ENCODE data around the gene THAP3. TPM values are rescaled to one million over a fixed set of nuclear protein-coding genes. Genes with fewer than 3 reads are reported as not detected.

Gene THAP3
- total and polyA plus RNA-seq, 2 of the 4 experiments (the other 2 are of a cell fraction): 14.2 to 14.9 TPM

- CTCF ChIA-PET: no interaction called here
- intact Hi-C loops (cut with micrococcal nuclease): no loop called here
- no peak overlapping the region for H4K8ac ChIP-seq (ENCODE audit: low read depth in 2 of 2, low read length in 2 of 2)
- H2BK15ac ChIP-seq (ENCODE audit: low read depth, low read length): no peak overlapping the region
- peaks cover 42% of the 10 kb centered on the region for H4K20me1 ChIP-seq (ENCODE audit: insufficient read depth, low read length)
- in situ Hi-C loops (cut with MboI; ENCODE audit: low sequenced_read_pairs): no loop called here
- ATAC-seq (ENCODE audit: low read depth) (no peak), DNase-seq (no peak)
- no peaks in the 10 kb centered on the region for H3K9me3 ChIP-seq (ENCODE audit: control insufficient read depth, insufficient read depth, low read length)
- H4K5ac ChIP-seq (ENCODE audit: low read depth, low read length): no peak overlapping the region
- H3K4me2 ChIP-seq (ENCODE audit: low read depth, low read length): no peak overlapping the region
- H3K36me3 ChIP-seq (ENCODE audit: control insufficient read depth, insufficient read depth, low read length): peaks cover 43% of the 10 kb centered on the region
- no peak overlapping the region for H3K14ac ChIP-seq (replicated peaks; ENCODE audit: low read depth, low read length)
- H2AK5ac ChIP-seq (ENCODE audit: low read depth, low read length): no peak overlapping the region
- H3K23ac ChIP-seq (ENCODE audit: low read depth, low read length): no peak overlapping the region
- H3K9ac ChIP-seq (ENCODE audit: low read depth, low read length): no peak overlapping the region
- POLR2A ChIA-PET (ENCODE audit: unreplicated experiment): no interaction called here
- H2BK20ac ChIP-seq (ENCODE audit: low read depth, low read length): no peak overlapping the region
- BruUV-seq (replicated peaks): no TSS peak
- 92% methylated on average over 2 of the region's 11 CpGs; no CpG with 5 or more reads in 1 of the 2 experiments for WGBS, 2 experiments (ENCODE audit: extremely low coverage in 2 of 2, insufficient read length in 1 of 2)
- H3K4ac ChIP-seq (ENCODE audit: low read depth, low read length): no peak overlapping the region
- H3K18ac ChIP-seq (ENCODE audit: low read depth, low read length): no peak overlapping the region
- H3K4me1 ChIP-seq (ENCODE audit: control insufficient read depth, insufficient read depth, low read length): no peaks in the 10 kb centered on the region
- no peak overlapping the region for H4K91ac ChIP-seq (ENCODE audit: insufficient read depth, low read depth, low read length)
- H2BK120ac ChIP-seq (ENCODE audit: low read depth, low read length): no peak overlapping the region
- H3K56ac ChIP-seq (ENCODE audit: extremely low read depth, insufficient read depth, low read length): no peak overlapping the region
- peak overlapping the region; percentile 43 for H2AFZ ChIP-seq (replicated peaks; ENCODE audit: low read length, poor library complexity)
- no peak overlapping the region for H3K27ac ChIP-seq (ENCODE audit: insufficient read depth, low read length)
- dilution Hi-C loops (cut with HindIII; ENCODE audit: low sequenced_read_pairs, unreplicated experiment): no loop called here
- no peak overlapping the region for H2BK5ac ChIP-seq (ENCODE audit: low read depth, low read length, poor library complexity, severe bottlenecking)
- no peak overlapping the region for H3K4me3 ChIP-seq (ENCODE audit: insufficient read depth, low read depth, low read length)
- peaks cover 11% of the 10 kb centered on the region; the same call in 1 of the 2 replicates for H3K9me1 ChIP-seq (ENCODE audit: insufficient read depth, low read length)
- H3K27me3 ChIP-seq (ENCODE audit: control insufficient read depth, insufficient read depth, low read length): no peaks in the 10 kb centered on the region
- H2AK9ac ChIP-seq (replicated peaks; ENCODE audit: low read depth, low read length, poor library complexity): no peak overlapping the region
- TF ChIP-seq POLR2A (IDR thresholded peaks at IDR 0.05; ENCODE audit: low read depth, low read length): no peak
- TF ChIP-seq MAFK (IDR thresholded peaks at IDR 0.05; ENCODE audit: low read depth, low read length): no peak
- TF ChIP-seq, protein P1, sequence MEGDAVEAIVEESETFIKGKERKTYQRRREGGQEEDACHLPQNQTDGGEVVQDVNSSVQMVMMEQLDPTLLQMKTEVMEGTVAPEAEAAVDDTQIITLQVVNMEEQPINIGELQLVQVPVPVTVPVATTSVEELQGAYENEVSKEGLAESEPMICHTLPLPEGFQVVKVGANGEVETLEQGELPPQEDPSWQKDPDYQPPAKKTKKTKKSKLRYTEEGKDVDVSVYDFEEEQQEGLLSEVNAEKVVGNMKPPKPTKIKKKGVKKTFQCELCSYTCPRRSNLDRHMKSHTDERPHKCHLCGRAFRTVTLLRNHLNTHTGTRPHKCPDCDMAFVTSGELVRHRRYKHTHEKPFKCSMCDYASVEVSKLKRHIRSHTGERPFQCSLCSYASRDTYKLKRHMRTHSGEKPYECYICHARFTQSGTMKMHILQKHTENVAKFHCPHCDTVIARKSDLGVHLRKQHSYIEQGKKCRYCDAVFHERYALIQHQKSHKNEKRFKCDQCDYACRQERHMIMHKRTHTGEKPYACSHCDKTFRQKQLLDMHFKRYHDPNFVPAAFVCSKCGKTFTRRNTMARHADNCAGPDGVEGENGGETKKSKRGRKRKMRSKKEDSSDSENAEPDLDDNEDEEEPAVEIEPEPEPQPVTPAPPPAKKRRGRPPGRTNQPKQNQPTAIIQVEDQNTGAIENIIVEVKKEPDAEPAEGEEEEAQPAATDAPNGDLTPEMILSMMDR (conservative IDR thresholded peaks at IDR 0.05; ENCODE audit: low read depth, low read length): no peak
- TF ChIP-seq CHD1 (IDR thresholded peaks at IDR 0.05; ENCODE audit: low read depth, low read length): no peak
- TF ChIP-seq, protein P2, sequence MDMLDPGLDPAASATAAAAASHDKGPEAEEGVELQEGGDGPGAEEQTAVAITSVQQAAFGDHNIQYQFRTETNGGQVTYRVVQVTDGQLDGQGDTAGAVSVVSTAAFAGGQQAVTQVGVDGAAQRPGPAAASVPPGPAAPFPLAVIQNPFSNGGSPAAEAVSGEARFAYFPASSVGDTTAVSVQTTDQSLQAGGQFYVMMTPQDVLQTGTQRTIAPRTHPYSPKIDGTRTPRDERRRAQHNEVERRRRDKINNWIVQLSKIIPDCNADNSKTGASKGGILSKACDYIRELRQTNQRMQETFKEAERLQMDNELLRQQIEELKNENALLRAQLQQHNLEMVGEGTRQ (IDR thresholded peaks at IDR 0.05; ENCODE audit: low read depth, low read length): no peak
- TF ChIP-seq RFX5 (IDR thresholded peaks at IDR 0.05; ENCODE audit: low read depth, low read length): no peak
- no peak for TF ChIP-seq MAZ (IDR thresholded peaks at IDR 0.05; ENCODE audit: borderline replicate concordance, low read depth, low read length)
- no peak for TF ChIP-seq FOS (IDR thresholded peaks at IDR 0.05; ENCODE audit: low read depth, low read length)
- no peak for TF ChIP-seq MXI1 (IDR thresholded peaks at IDR 0.05; ENCODE audit: borderline replicate concordance, low read depth, low read length)
- no peak for TF ChIP-seq RCOR1 (IDR thresholded peaks at IDR 0.05; ENCODE audit: insufficient replicate concordance, low read length)
- no peak for TF ChIP-seq ELK1 (IDR thresholded peaks at IDR 0.05; ENCODE audit: borderline replicate concordance, low read depth, low read length)
- TF ChIP-seq RAD21 (IDR thresholded peaks at IDR 0.05; ENCODE audit: low read length): no peak
- TF ChIP-seq NFE2L2 (IDR thresholded peaks at IDR 0.05; ENCODE audit: low read depth, low read length): no peak
- TF ChIP-seq BHLHE40 (IDR thresholded peaks at IDR 0.05; ENCODE audit: low read depth, low read length): no peak
- no peak for TF ChIP-seq CEBPB (IDR thresholded peaks at IDR 0.05; ENCODE audit: low read depth, low read length)
- no peak for TF ChIP-seq SMC3 (IDR thresholded peaks at IDR 0.05; ENCODE audit: low read depth, low read length)
- H3K79me1 ChIP-seq (ENCODE audit: low read depth in 1 of 2, low read length in 2 of 2): peaks cover 9 to 54% of the 10 kb centered on the region in 2 experiments
Observed at GRCh38 chr1:6586404-6586816, 38.3 kb upstream of the THAP3 start.
